HepG2 (cell line): ENCODE results near the gene STPG2. TPM values are rescaled to one million over a fixed set of nuclear protein-coding genes. Genes with fewer than 3 reads are reported as not detected.

Experiments
- ATAC-seq: fragments of 200-7000 bp; cut with Tn5 transposase; 3 replicates; pipeline ENCODE4 v1.9.1; 2020; ENCODE audit warnings: mild to moderate bottlenecking, moderate library complexity
- BruUV-seq: library from RNA; stranded (reverse); fragments of 400-500 nt; replicated peaks from 2 replicates; lab custom pipeline; 2021; lab: Mats Ljungman, UMichigan
- CTCF ChIA-PET: fragments of 300-600 bp; formaldehyde crosslinking; extraction: SDS; loops from one replicate; lab custom pipeline; 2021; ENCODE audit warnings: low total read pairs, inconsistent platforms, low intra/inter-chr PET ratio; lab: Yijun Ruan, JAX
- POLR2A ChIA-PET: fragments of 350-600 bp; sonication (Branson Sonifier 250); formaldehyde crosslinking; loops from one replicate; lab custom pipeline; 2020; ENCODE audit warnings: antibody characterized with exemption, inconsistent platforms; lab: Yijun Ruan, JAX
- DNase-seq: peaks from one replicate; pipeline ENCODE4 v3.0.0-alpha.2; 2015; ENCODE audit warnings: low spot score
- FAIRE-seq: peaks from 3 replicates; lab custom pipeline; 2011; peaks lifted over from hg19 to GRCh38; lab: Jason Lieb, UNC
- H2AFZ ChIP-seq: one replicate; pipeline ENCODE4 v1.6.1; 2011; ENCODE audit warnings: low read length, inconsistent platforms
- H3K27ac ChIP-seq: fragments of 300-600 bp; 3 replicates; pipeline ENCODE4 v1.8.0; 2011; ENCODE audit warnings: mixed run types, mild to moderate bottlenecking, mixed read lengths, low read length, inconsistent platforms; ENCODE audit not compliant: insufficient read depth; ENCODE audit errors: extremely low read length
- H3K27me3 ChIP-seq, 2 experiments: fragments of 200-600 bp in 1 of 2; 2 replicates in 1 of 2; 3 replicates in 1 of 2; pipeline versions ENCODE4 v1.6.0 to v1.8.0; 2011; ENCODE audit warnings: low read length in 2 of 2, mild to moderate bottlenecking in 2 of 2, moderate library complexity in 2 of 2, inconsistent platforms in 1 of 2; ENCODE audit not compliant: insufficient read depth in 2 of 2, control insufficient read depth in 1 of 2
- H3K36me3 ChIP-seq, 2 experiments: fragments of 200-600 bp in 1 of 2; replicated peaks in 1 of 2; 2 replicates in 1 of 2; 3 replicates in 1 of 2; pipeline versions ENCODE4 v1.5.1 to v1.8.0; 2011; ENCODE audit warnings: low read length in 2 of 2, inconsistent platforms in 1 of 2; ENCODE audit not compliant: insufficient read depth in 2 of 2, control insufficient read depth in 1 of 2
- H3K4me1 ChIP-seq: 2 replicates; pipeline ENCODE4 v1.5.1; 2012; ENCODE audit warnings: low read length, inconsistent platforms; ENCODE audit not compliant: insufficient read depth
- H3K4me2 ChIP-seq: 2 replicates; pipeline ENCODE4 v1.6.0; 2011; ENCODE audit warnings: low read depth, low read length, inconsistent platforms
- H3K4me3 ChIP-seq, 3 experiments: fragments of 200-600 bp in 1 of 3; sonication (generic), shearing (Covaris generic) in 1 of 3; replicated peaks in 1 of 3; 2 replicates each; pipeline ENCODE4 v1.5.1; 2011 to 2016; ENCODE audit warnings: low read length in 3 of 3, inconsistent platforms in 2 of 3, low read depth in 2 of 3, mild to moderate bottlenecking in 2 of 3, control low read depth in 1 of 3, mixed read lengths in 1 of 3; ENCODE audit not compliant: insufficient read depth in 1 of 3
- H3K79me2 ChIP-seq: one replicate; pipeline ENCODE4 v1.6.1; 2011; ENCODE audit warnings: low read length, inconsistent platforms; ENCODE audit not compliant: insufficient read depth
- H3K9ac ChIP-seq: 2 replicates; pipeline ENCODE4 v1.6.0; 2011; ENCODE audit warnings: mild to moderate bottlenecking, low read depth, low read length, inconsistent platforms; ENCODE audit not compliant: insufficient read depth
- H3K9me3 ChIP-seq: 2 replicates; pipeline ENCODE4 v1.5.1; 2012; ENCODE audit warnings: mild to moderate bottlenecking, low read length
- H4K20me1 ChIP-seq: 2 replicates; pipeline ENCODE4 v1.6.0; 2011; ENCODE audit warnings: inconsistent platforms, mild to moderate bottlenecking, low read length, moderate library complexity; ENCODE audit not compliant: insufficient read depth
- ATF7 ChIP-seq, 2 experiments: fragments of 450-650 bp in 1 of 2; sonication (generic) in 1 of 2; formaldehyde crosslinking in 1 of 2; IDR thresholded peaks; 2 replicates each; pipeline versions ENCODE4 v1.4.0 to v1.6.1; 2016 to 2020; ENCODE audit warnings: antibody characterized with exemption in 1 of 2, mild to moderate bottlenecking in 1 of 2, missing genetic modification reagents in 1 of 2
- FOXM1 ChIP-seq: sonication (generic); formaldehyde crosslinking; IDR thresholded peaks from 2 replicates; pipeline ENCODE4 v1.5.0; 2020; ENCODE audit warnings: missing genetic modification reagents
- HIC2 ChIP-seq: sonication (generic); formaldehyde crosslinking; IDR thresholded peaks from 2 replicates; pipeline ENCODE4 v1.9.0; 2022; ENCODE audit warnings: low read depth, missing genetic modification reagents
- MXD3 ChIP-seq: IDR thresholded peaks from 2 replicates; pipeline ENCODE4 v1.6.1; 2016; ENCODE audit warnings: mild to moderate bottlenecking, missing biosample characterization, missing genetic modification reagents
- ZFP62 ChIP-seq: sonication (generic); formaldehyde crosslinking; IDR thresholded peaks from 2 replicates; pipeline ENCODE4 v1.4.0; 2020; ENCODE audit warnings: missing genetic modification reagents
- WGBS: methylation state at CpG from one replicate; pipeline ENCODE4 v1.1.6; 2017; ENCODE audit warnings: low lambda C conversion rate; 5-methylcytosine and 5-hydroxymethylcytosine counted together
- in situ Hi-C: cut with HindIII; loops from 2 replicates; pipeline ENCODE4 v1.10.0; 2017; ENCODE audit warnings: low pct_unique_long_range_greater_than_20kb; ENCODE audit not compliant: extremely low pct_ligation_motif_present
- intact Hi-C: fragments of 100-400 bp; cut with micrococcal nuclease; formaldehyde crosslinking; loops from one replicate; pipeline ENCODE4 v1.10.0; 2022; ENCODE audit not compliant: unreplicated experiment
- polyA plus RNA-seq, 8 experiments: library from polyadenylated mRNA; depleted of rRNA in 3 of 8; stranded (reverse) in 7 of 8; unstranded in 1 of 8; fragments of >200 nt; fragmentation: Illumina TruSeq in 4 of 8; extraction: Trizol in 4 of 8; gene quantifications; 2 replicates each; pipeline versions ENCODE4 v1.2.1 to v1.2.3, GENCODE V29; 2011 to 2016; ENCODE audit warnings: low read depth in 4 of 8, missing spikeins in 1 of 8, mixed read lengths in 1 of 8; ENCODE audit not compliant: insufficient read depth in 1 of 8
- total RNA-seq, 5 experiments: library from RNA; depleted of rRNA; stranded (reverse); fragments of >200 nt; fragmentation: Illumina TruSeq; extraction: Trizol; gene quantifications; 2 replicates each; pipeline ENCODE4 v1.2.3, GENCODE V29; 2016; ENCODE audit warnings: low read depth in 1 of 5
- TF ChIP-seq, protein P1 (sequence below): sonication (generic); formaldehyde crosslinking; IDR thresholded peaks from 2 replicates; pipeline ENCODE4 v1.4.0; 2020; ENCODE audit warnings: missing genetic modification reagents, mild to moderate bottlenecking, borderline replicate concordance

Gene STPG2
- total and polyA plus RNA-seq, 2 of the 13 experiments (the other 11 are each of a cell fraction or from before 2014, with no cell fraction given): 0.07 TPM; not detected in 1

GRCh38 chr4:97998203-97998602 is 145.1 kb downstream of the STPG2 start:
- FAIRE-seq (no peak), ATAC-seq (no peak), DNase-seq (no peak)
- intact Hi-C loops (no loop called here), in situ Hi-C loops (no loop called here)
- ChIA-PET CTCF (no interaction called here), POLR2A (no interaction called here)
- WGBS: 0% methylated on average over 1 of the region's 2 CpGs
- Histone ChIP-seq H3K36me3 (no peaks in the 10 kb centered on the region), H3K9ac (no peak overlapping the region), H3K4me1 (no peaks in the 10 kb centered on the region), H3K27ac (no peak overlapping the region), H3K4me3 (no peak overlapping the region), H3K79me2 (no peaks in the 10 kb centered on the region), H3K4me2 (no peak overlapping the region), H2AFZ (no peak overlapping the region), H4K20me1 (no peaks in the 10 kb centered on the region), H3K27me3 (no peaks in the 10 kb centered on the region), H3K9me3 (peaks cover 22% of the 10 kb centered on the region)
- no TSS peak for BruUV-seq
- no peak for TF ChIP-seq ZFP62 (CRISPR knock-in tag)
- TF ChIP-seq, protein P1, sequence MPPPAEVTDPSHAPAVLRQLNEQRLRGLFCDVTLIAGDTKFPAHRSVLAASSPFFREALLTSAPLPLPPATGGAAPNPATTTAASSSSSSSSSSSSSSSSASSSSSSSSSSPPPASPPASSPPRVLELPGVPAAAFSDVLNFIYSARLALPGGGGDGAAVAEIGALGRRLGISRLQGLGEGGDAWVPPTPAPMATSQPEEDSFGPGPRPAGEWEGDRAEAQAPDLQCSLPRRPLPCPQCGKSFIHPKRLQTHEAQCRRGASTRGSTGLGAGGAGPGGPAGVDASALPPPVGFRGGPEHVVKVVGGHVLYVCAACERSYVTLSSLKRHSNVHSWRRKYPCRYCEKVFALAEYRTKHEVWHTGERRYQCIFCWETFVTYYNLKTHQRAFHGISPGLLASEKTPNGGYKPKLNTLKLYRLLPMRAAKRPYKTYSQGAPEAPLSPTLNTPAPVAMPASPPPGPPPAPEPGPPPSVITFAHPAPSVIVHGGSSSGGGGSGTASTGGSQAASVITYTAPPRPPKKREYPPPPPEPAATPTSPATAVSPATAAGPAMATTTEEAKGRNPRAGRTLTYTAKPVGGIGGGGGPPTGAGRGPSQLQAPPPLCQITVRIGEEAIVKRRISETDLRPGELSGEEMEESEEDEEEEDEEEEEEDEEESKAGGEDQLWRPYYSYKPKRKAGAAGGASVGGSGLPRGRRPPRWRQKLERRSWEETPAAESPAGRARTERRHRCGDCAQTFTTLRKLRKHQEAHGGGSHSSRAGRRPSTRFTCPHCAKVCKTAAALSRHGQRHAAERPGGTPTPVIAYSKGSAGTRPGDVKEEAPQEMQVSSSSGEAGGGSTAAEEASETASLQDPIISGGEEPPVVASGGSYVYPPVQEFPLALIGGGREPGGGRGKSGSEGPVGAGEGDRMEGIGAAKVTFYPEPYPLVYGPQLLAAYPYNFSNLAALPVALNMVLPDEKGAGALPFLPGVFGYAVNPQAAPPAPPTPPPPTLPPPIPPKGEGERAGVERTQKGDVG (CRISPR knock-in tag): no peak
- TF ChIP-seq HIC2 (CRISPR knock-in tag): no peak
- TF ChIP-seq MXD3 (CRISPR knock-in tag): no peak
- no peak for TF ChIP-seq FOXM1 (CRISPR knock-in tag)
- no peak for TF ChIP-seq ATF7 (IDR thresholded peaks at IDR 0.05)
- no peak for TF ChIP-seq ATF7 (CRISPR knock-in tag; IDR thresholded peaks at IDR 0.05)
